ENCODE data around the gene MNX1.

- TF ChIP-seq CTCF (conservative IDR thresholded peaks at IDR 0.05; ENCODE audit: low read length) (no peak), EZH2phosphoT487 (IDR thresholded peaks at IDR 0.05; ENCODE audit: borderline replicate concordance) (no peak)
Observed at GRCh38 chr7:157001920-157002818, 8.3 kb downstream of the MNX1 start.

Data from Loucy (cell line).